Erythroblast (primary cell): ENCODE measurements around the gene NOSTRIN.
A peak's percentile ranks its signal among the peaks of the same experiment; 100 is the strongest.

Source experiments
- DNase-seq, 2 experiments: peaks; one replicate each; lab custom pipeline; 2025; lab: John Stamatoyannopoulos, UW
- GATA1 ChIP-seq: IDR thresholded peaks from 2 replicates; pipeline ENCODE4 v1.6.1; 2011; ENCODE audit warnings: low read depth, mild to moderate bottlenecking, control low read depth, low read length, moderate library complexity
- POLR2A ChIP-seq: IDR thresholded peaks from 2 replicates; pipeline ENCODE4 v1.6.1; 2011; ENCODE audit warnings: mild to moderate bottlenecking, low read length

The NOSTRIN gene

GRCh38 chr2:168796583-168797285 is 5.7 kb upstream of the NOSTRIN start:
- peak; percentile 22 to 67 for DNase-seq
- TF ChIP-seq POLR2A (no peak), GATA1 (no peak)

- no peak for TF ChIP-seq POLR2A
- no peak for TF ChIP-seq GATA1
- peak; percentile 27 to 60 for DNase-seq
These were observed 5.2 kb upstream of the NOSTRIN start for GRCh38 chr2:168797286-168797655.

GRCh38 chr2:168798076-168798887 is 4.2 kb upstream of the NOSTRIN start:
- peak; percentile 8 to 41 for DNase-seq
- no peak for TF ChIP-seq POLR2A
- no peak for TF ChIP-seq GATA1

- DNase-seq = no peak
- no peak for TF ChIP-seq POLR2A
- TF ChIP-seq GATA1 = no peak
These were observed 3.5 kb upstream of the NOSTRIN start for GRCh38 chr2:168798888-168799410.

- TF ChIP-seq GATA1 = no peak
- TF ChIP-seq POLR2A = no peak
- no peak for DNase-seq
These were observed 966 bp upstream of the NOSTRIN start for GRCh38 chr2:168801471-168801870.

GRCh38 chr2:168802859-168803725 is 655 bp downstream of the NOSTRIN start:
- TF ChIP-seq POLR2A (no peak), GATA1 (no peak)
- DNase-seq = peak; percentile 43 to 70

GRCh38 chr2:168804214-168804613 is 1.8 kb downstream of the NOSTRIN start:
- peak in 1 of 2 experiments; percentile 13 for DNase-seq
- TF ChIP-seq GATA1 (no peak), POLR2A (no peak)

- no peak for DNase-seq
- no peak for TF ChIP-seq GATA1
- TF ChIP-seq POLR2A = no peak
These were observed 3.2 kb downstream of the NOSTRIN start for GRCh38 chr2:168805615-168806014.

- TF ChIP-seq POLR2A = no peak
- TF ChIP-seq GATA1 = no peak
- no peak for DNase-seq
These were observed 7.1 kb downstream of the NOSTRIN start for GRCh38 chr2:168809537-168809936.

GRCh38 chr2:168810235-168810634 is 7.8 kb downstream of the NOSTRIN start:
- DNase-seq = no peak
- no peak for TF ChIP-seq GATA1
- TF ChIP-seq POLR2A = no peak

GRCh38 chr2:168811696-168812095 is 9.3 kb downstream of the NOSTRIN start:
- DNase-seq = no peak
- TF ChIP-seq GATA1 = no peak
- no peak for TF ChIP-seq POLR2A

GRCh38 chr2:168814046-168814445 is 11.6 kb downstream of the NOSTRIN start:
- no peak for DNase-seq
- no peak for TF ChIP-seq GATA1
- no peak for TF ChIP-seq POLR2A
